Measurements from ENCODE around the gene HS3ST4.

The HS3ST4 gene

GRCh38 chr16:25896411-25896810, 204.7 kb downstream of the HS3ST4 start:
- H3K27me3 ChIP-seq (ENCODE audit: low read depth, low read length) = no peaks in the 10 kb centered on the region
- no peaks in the 10 kb centered on the region for H3K36me3 ChIP-seq (ENCODE audit: control insufficient read depth in 1 of 2, insufficient read depth in 2 of 2, low read length in 2 of 2)
- H3K27ac ChIP-seq (ENCODE audit: low read length) = no peak overlapping the region
- no peak overlapping the region for H3K4me3 ChIP-seq (ENCODE audit: low read depth in 1 of 2, low read length in 2 of 2)
- H3K4me1 ChIP-seq (ENCODE audit: control insufficient read depth in 1 of 2, insufficient read depth in 2 of 2, low read length in 2 of 2) = no peaks in the 10 kb centered on the region
- peaks cover 0 to 2% of the 10 kb centered on the region in 2 donors for H3K9me3 ChIP-seq (ENCODE audit: control insufficient read depth in 1 of 2, low read length in 2 of 2)

- Histone ChIP-seq H3K36me3 (ENCODE audit: control insufficient read depth in 1 of 2, insufficient read depth in 2 of 2, low read length in 2 of 2) (no peaks in the 10 kb centered on the region), H3K27ac (ENCODE audit: low read length) (no peak overlapping the region), H3K9me3 (ENCODE audit: control insufficient read depth in 1 of 2, low read length in 2 of 2) (peaks cover 0 to 2% of the 10 kb centered on the region in 2 donors), H3K4me3 (ENCODE audit: low read depth in 1 of 2, low read length in 2 of 2) (no peak overlapping the region), H3K27me3 (ENCODE audit: low read depth, low read length) (no peaks in the 10 kb centered on the region), H3K4me1 (ENCODE audit: control insufficient read depth in 1 of 2, insufficient read depth in 2 of 2, low read length in 2 of 2) (no peaks in the 10 kb centered on the region)
Measured at GRCh38 chr16:25897702-25898101, 205.9 kb downstream of the HS3ST4 start.

DNA sequence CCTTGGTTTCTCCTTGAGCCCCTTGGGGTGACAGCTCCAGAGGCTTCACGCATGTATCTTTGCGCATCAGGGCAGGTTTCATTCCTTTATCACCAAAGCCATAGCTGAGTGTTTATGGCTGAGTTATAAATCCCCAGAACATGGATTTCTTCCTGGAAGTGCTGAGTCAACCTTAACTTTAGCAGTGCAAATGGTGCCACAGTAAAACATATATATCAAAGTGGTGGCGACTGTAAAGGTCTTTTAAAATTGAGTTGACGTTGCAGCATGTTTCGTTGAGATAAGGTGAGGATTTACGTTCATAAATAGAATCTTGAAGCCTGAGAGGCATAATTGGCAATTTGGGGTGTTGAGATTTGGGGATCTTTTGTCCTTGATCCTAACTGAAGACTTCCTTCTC, 214.1 kb downstream of the HS3ST4 start:
- H3K27me3 ChIP-seq (ENCODE audit: low read depth, low read length) = no peaks in the 10 kb centered on the region
- H3K4me3 ChIP-seq (ENCODE audit: low read depth in 1 of 2, low read length in 2 of 2) = no peak overlapping the region
- no peak overlapping the region for H3K27ac ChIP-seq (ENCODE audit: low read length)
- H3K9me3 ChIP-seq (ENCODE audit: control insufficient read depth in 1 of 2, low read length in 2 of 2) = no peaks in the 10 kb centered on the region
- H3K4me1 ChIP-seq (ENCODE audit: control insufficient read depth in 1 of 2, insufficient read depth in 2 of 2, low read length in 2 of 2) = no peaks in the 10 kb centered on the region
- no peaks in the 10 kb centered on the region for H3K36me3 ChIP-seq (ENCODE audit: control insufficient read depth in 1 of 2, insufficient read depth in 2 of 2, low read length in 2 of 2)

DNA sequence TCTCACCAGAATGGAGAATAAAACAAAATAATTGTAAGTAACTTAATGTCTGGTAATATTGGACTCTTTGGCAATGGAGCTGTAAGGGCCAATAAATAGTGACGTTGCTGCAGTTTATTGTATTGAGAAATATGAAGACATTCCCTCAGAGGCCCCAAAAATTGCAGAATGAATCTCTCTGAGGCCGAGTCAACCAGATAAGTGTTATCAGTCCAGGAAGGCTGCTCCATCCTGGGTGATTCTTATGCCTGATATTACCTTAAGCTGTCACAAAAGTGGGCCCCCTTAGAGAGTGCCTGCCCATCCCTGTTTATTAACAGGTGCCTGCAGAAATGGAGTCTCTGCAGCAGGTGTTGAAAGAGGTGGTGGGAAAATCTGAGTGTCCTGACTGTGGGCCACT, 219.2 kb downstream of the HS3ST4 start:
- no peak overlapping the region for H3K4me3 ChIP-seq (ENCODE audit: low read depth in 1 of 2, low read length in 2 of 2)
- no peaks in the 10 kb centered on the region for H3K27me3 ChIP-seq (ENCODE audit: low read depth, low read length)
- H3K9me3 ChIP-seq (ENCODE audit: control insufficient read depth in 1 of 2, low read length in 2 of 2) = no peaks in the 10 kb centered on the region
- no peaks in the 10 kb centered on the region for H3K36me3 ChIP-seq (ENCODE audit: control insufficient read depth in 1 of 2, insufficient read depth in 2 of 2, low read length in 2 of 2)
- H3K27ac ChIP-seq (ENCODE audit: low read length) = no peak overlapping the region
- H3K4me1 ChIP-seq (ENCODE audit: control insufficient read depth in 1 of 2, insufficient read depth in 2 of 2, low read length in 2 of 2) = no peaks in the 10 kb centered on the region

DNA sequence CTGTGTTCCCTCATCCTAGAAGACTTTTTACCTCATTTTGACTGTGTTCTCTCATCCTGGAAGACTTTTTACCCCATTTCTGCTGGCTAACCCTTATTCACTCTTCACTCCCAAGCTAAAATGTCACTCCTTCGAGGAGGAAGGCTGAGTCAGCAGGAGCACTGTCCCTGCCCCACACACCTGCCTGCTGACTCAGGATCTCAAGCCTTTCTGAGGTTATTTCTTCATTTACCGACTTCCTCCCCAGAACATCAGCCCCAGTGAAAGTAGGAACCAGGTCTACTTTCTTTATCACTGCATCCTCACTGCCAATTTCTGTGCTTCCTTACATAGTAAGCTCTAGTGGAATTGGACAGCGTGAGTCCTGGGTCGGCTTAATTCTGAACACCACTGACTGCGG, 220.6 kb downstream of the HS3ST4 start:
- Histone ChIP-seq H3K27me3 (ENCODE audit: low read depth, low read length) (no peaks in the 10 kb centered on the region), H3K27ac (ENCODE audit: low read length) (no peak overlapping the region), H3K4me3 (ENCODE audit: low read depth in 1 of 2, low read length in 2 of 2) (no peak overlapping the region), H3K36me3 (ENCODE audit: control insufficient read depth in 1 of 2, insufficient read depth in 2 of 2, low read length in 2 of 2) (no peaks in the 10 kb centered on the region), H3K4me1 (ENCODE audit: control insufficient read depth in 1 of 2, insufficient read depth in 2 of 2, low read length in 2 of 2) (no peaks in the 10 kb centered on the region), H3K9me3 (ENCODE audit: control insufficient read depth in 1 of 2, low read length in 2 of 2) (no peaks in the 10 kb centered on the region)

GRCh38 chr16:25914357-25914962, 222.7 kb downstream of the HS3ST4 start:
- H3K27me3 ChIP-seq (ENCODE audit: low read depth, low read length) = no peaks in the 10 kb centered on the region
- no peak overlapping the region for H3K4me3 ChIP-seq (ENCODE audit: low read depth in 1 of 2, low read length in 2 of 2)
- no peaks in the 10 kb centered on the region for H3K9me3 ChIP-seq (ENCODE audit: control insufficient read depth in 1 of 2, low read length in 2 of 2)
- H3K4me1 ChIP-seq (ENCODE audit: control insufficient read depth in 1 of 2, insufficient read depth in 2 of 2, low read length in 2 of 2) = no peaks in the 10 kb centered on the region
- H3K36me3 ChIP-seq (ENCODE audit: control insufficient read depth in 1 of 2, insufficient read depth in 2 of 2, low read length in 2 of 2) = no peaks in the 10 kb centered on the region
- H3K27ac ChIP-seq (ENCODE audit: low read length) = no peak overlapping the region

GRCh38 chr16:25916037-25916436, 224.3 kb downstream of the HS3ST4 start:
- no peaks in the 10 kb centered on the region for H3K27me3 ChIP-seq (ENCODE audit: low read depth, low read length)

DNA sequence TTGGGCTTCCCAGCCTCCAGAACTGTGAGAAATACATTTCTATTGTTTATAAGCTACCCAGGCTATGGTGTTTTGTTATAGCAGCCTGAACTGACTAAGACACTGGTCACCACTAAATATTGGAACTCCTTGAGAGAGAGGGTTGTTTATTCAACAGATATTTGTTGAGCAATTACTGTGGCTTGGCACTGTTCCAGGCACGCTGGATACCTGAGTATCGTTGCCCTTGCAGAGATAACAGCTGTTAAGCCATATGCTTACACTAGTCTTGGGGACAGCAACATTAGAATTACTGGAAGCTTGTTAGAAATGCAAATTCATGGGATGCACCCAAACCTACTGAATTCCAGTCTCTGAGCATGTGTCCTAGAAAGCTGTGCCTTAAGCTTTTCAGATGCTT, 230.7 kb downstream of the HS3ST4 start:
- Histone ChIP-seq H3K4me1 (ENCODE audit: control insufficient read depth in 1 of 2, insufficient read depth in 2 of 2, low read length in 2 of 2) (no peaks in the 10 kb centered on the region), H3K9me3 (ENCODE audit: control insufficient read depth in 1 of 2, low read length in 2 of 2) (no peaks in the 10 kb centered on the region), H3K36me3 (ENCODE audit: control insufficient read depth in 1 of 2, insufficient read depth in 2 of 2, low read length in 2 of 2) (no peaks in the 10 kb centered on the region), H3K27ac (ENCODE audit: low read length) (no peak overlapping the region), H3K27me3 (ENCODE audit: low read depth, low read length) (no peaks in the 10 kb centered on the region), H3K4me3 (ENCODE audit: low read depth in 1 of 2, low read length in 2 of 2) (no peak overlapping the region)

More at GRCh38 chr16:25916037-25916436, 224.3 kb downstream of the HS3ST4 start:
- H3K9me3 ChIP-seq (ENCODE audit: control insufficient read depth in 1 of 2, low read length in 2 of 2) = no peaks in the 10 kb centered on the region
- H3K4me3 ChIP-seq (ENCODE audit: low read depth in 1 of 2, low read length in 2 of 2) = no peak overlapping the region
- no peak overlapping the region for H3K27ac ChIP-seq (ENCODE audit: low read length)
- no peaks in the 10 kb centered on the region for H3K4me1 ChIP-seq (ENCODE audit: control insufficient read depth in 1 of 2, insufficient read depth in 2 of 2, low read length in 2 of 2)
- no peaks in the 10 kb centered on the region for H3K36me3 ChIP-seq (ENCODE audit: control insufficient read depth in 1 of 2, insufficient read depth in 2 of 2, low read length in 2 of 2)

GRCh38 chr16:25925421-25925820, 233.7 kb downstream of the HS3ST4 start:
- no peak overlapping the region for H3K27ac ChIP-seq (ENCODE audit: low read length)
- no peaks in the 10 kb centered on the region for H3K36me3 ChIP-seq (ENCODE audit: control insufficient read depth in 1 of 2, insufficient read depth in 2 of 2, low read length in 2 of 2)
- no peak overlapping the region for H3K4me3 ChIP-seq (ENCODE audit: low read depth in 1 of 2, low read length in 2 of 2)
- H3K27me3 ChIP-seq (ENCODE audit: low read depth, low read length) = no peaks in the 10 kb centered on the region
- peaks cover 0 to 2% of the 10 kb centered on the region in 2 donors for H3K9me3 ChIP-seq (ENCODE audit: control insufficient read depth in 1 of 2, low read length in 2 of 2)
- H3K4me1 ChIP-seq (ENCODE audit: control insufficient read depth in 1 of 2, insufficient read depth in 2 of 2, low read length in 2 of 2) = no peaks in the 10 kb centered on the region

DNA sequence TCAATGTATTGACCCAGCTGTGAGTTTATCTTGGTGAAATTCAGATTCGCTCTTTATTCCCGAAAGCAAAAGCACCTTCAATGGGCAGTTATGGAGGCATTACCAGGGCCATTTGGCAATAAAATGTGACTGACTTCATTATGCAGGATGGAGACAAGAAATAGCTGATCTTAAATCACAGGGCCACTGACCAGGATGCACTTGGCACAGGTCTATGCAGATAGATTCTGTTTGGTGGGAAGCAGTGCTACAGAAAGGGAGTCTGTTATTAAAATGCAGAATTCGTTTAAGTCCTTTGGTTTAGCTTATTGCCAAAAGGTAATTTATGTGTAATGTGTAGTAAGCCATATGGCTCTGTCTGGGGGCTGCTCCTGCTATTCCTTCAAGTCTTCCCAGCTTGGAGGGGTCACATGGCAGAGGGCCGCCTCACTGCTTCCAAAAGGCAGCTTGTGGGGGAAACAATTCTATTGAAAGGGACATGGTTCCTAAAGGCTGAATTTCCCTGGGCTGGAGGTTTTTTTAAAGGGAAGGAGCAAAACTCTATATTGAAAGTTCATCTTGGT, 239.8 kb downstream of the HS3ST4 start:
- Histone ChIP-seq H3K9me3 (ENCODE audit: control insufficient read depth in 1 of 2, low read length in 2 of 2) (peaks cover 0 to 3% of the 10 kb centered on the region in 2 donors), H3K27me3 (ENCODE audit: low read depth, low read length) (no peaks in the 10 kb centered on the region), H3K4me1 (ENCODE audit: control insufficient read depth in 1 of 2, insufficient read depth in 2 of 2, low read length in 2 of 2) (no peaks in the 10 kb centered on the region), H3K4me3 (ENCODE audit: low read depth in 1 of 2, low read length in 2 of 2) (no peak overlapping the region), H3K36me3 (ENCODE audit: control insufficient read depth in 1 of 2, insufficient read depth in 2 of 2, low read length in 2 of 2) (no peaks in the 10 kb centered on the region), H3K27ac (ENCODE audit: low read length) (no peak overlapping the region)

DNA sequence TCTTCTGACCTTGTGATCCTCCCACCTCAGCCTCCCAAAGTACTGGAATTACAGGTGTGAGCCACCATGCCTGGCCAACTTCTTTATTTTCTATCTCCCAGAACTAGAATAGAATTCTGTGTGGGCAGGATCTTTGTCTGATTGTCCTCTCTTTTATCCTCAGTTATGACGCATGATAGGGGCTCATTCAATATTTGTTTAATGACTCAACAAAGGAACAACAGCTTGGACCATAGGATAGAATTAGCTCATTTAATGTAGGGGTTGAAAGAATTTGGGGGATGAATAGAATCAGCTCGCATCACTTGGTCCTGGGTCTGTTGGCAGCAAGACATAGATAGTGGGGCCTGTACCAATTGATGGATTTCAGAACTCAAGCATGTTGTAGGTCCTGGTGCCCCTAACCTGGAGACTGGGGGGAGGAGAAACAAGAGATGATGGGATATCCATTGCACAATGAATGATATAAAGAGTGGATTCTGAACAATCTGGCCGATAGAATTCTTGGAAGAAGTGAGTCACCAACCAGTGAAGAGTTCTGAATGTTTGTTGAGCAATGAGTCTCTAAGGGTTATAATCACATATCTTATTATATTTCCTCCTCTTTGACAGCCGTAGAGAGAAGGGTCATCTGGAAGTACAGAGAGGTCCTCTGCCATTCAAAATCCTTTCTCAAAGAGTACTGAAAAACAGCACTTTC, 250.2 kb downstream of the HS3ST4 start:
- H3K27me3 ChIP-seq (ENCODE audit: low read depth, low read length) = no peaks in the 10 kb centered on the region
- no peaks in the 10 kb centered on the region for H3K9me3 ChIP-seq (ENCODE audit: control insufficient read depth in 1 of 2, low read length in 2 of 2)
- no peaks in the 10 kb centered on the region for H3K36me3 ChIP-seq (ENCODE audit: control insufficient read depth in 1 of 2, insufficient read depth in 2 of 2, low read length in 2 of 2)
- H3K4me3 ChIP-seq (ENCODE audit: low read depth in 1 of 2, low read length in 2 of 2) = no peak overlapping the region
- no peaks in the 10 kb centered on the region for H3K4me1 ChIP-seq (ENCODE audit: control insufficient read depth in 1 of 2, insufficient read depth in 2 of 2, low read length in 2 of 2)
- no peak overlapping the region for H3K27ac ChIP-seq (ENCODE audit: low read length)

All from muscle layer of duodenum (tissue), 2 donors.